ENCODE data around the gene KRTAP4-8. TPM values are rescaled to one million over a fixed set of nuclear protein-coding genes. Genes with fewer than 3 reads are reported as not detected.
"Not testable (repeated sequence)": the region's sequence is repeated elsewhere in the genome, so short reads cannot be mapped to it uniquely, and the experiment has no call there.

Gene KRTAP4-8
- total RNA-seq, 1 donor from 2014 or later = not detected

DNA sequence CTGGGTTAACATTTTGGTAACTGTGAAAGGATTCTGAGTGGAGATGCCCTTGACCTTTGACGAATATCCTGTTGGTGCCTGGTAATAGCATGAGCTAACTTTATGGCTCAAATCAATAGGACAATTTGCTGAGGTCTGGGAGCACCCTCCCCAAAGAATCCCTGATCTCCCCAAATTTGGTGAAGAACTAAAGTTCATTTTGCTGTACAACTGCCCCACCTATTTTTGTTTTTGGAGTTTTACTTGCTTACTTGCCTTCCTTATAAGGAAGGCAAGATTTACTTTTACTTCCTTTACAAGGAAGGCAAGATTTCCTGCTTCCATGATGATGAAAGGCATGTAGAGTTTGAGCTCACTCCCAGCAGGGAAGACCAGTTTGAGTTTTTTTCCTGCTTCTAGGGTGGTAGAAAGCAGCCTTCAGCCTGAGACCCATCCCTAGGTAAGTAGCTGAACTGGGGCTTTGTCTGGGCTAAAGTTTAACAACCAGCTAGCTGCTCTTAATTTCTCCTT is 10.1 kb upstream of the KRTAP4-8 start:
- TF ChIP-seq, protein P1, sequence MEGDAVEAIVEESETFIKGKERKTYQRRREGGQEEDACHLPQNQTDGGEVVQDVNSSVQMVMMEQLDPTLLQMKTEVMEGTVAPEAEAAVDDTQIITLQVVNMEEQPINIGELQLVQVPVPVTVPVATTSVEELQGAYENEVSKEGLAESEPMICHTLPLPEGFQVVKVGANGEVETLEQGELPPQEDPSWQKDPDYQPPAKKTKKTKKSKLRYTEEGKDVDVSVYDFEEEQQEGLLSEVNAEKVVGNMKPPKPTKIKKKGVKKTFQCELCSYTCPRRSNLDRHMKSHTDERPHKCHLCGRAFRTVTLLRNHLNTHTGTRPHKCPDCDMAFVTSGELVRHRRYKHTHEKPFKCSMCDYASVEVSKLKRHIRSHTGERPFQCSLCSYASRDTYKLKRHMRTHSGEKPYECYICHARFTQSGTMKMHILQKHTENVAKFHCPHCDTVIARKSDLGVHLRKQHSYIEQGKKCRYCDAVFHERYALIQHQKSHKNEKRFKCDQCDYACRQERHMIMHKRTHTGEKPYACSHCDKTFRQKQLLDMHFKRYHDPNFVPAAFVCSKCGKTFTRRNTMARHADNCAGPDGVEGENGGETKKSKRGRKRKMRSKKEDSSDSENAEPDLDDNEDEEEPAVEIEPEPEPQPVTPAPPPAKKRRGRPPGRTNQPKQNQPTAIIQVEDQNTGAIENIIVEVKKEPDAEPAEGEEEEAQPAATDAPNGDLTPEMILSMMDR (IDR thresholded peaks at IDR 0.05) = no peak
- H3K27ac Mint-ChIP-seq (ENCODE audit: unreplicated experiment) = no peak overlapping the region

DNA sequence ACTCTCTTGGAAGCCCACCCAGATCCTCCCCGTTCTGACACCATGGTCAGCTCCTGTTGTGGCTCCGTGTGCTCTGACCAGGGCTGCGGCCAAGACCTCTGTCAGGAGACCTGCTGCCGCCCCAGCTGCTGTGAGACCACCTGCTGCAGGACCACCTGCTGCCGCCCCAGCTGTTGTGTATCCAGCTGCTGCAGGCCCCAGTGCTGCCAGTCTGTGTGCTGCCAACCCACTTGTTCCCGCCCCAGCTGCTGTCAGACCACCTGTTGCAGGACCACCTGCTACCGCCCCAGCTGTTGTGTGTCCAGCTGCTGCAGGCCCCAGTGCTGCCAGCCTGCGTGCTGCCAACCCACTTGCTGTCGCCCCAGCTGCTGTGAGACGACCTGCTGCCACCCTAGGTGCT is 7.4 kb upstream of the KRTAP4-8 start, which contains the start of gene KRTAP4-9:
TSS of gene KRTAP4-9 (plus strand) at position 43 of the 400 bp plus-strand sequence. CDS start at position 43, 0 bp downstream.
- DNase-seq (ENCODE audit: low spot score); H3K9me3 Mint-ChIP-seq (ENCODE audit: low read depth); H3K27me3 Mint-ChIP-seq (ENCODE audit: low read depth); H3K4me3 Mint-ChIP-seq (ENCODE audit: unreplicated experiment); H3K36me3 Mint-ChIP-seq (ENCODE audit: low read depth): not testable (repeated sequence)
- Mint-ChIP-seq H3K4me1 (ENCODE audit: low read depth) (peaks cover 24% of the 10 kb centered on the region), H3K27ac (ENCODE audit: unreplicated experiment) (peak within 1 kb of the TSS; percentile 9)

More for the DNA sequence above, 10.1 kb upstream of the KRTAP4-8 start:
- Mint-ChIP-seq H3K4me3 (ENCODE audit: unreplicated experiment) (no peak overlapping the region), H3K27me3 (ENCODE audit: low read depth) (no peaks in the 10 kb centered on the region), H3K36me3 (ENCODE audit: low read depth) (no peaks in the 10 kb centered on the region), H3K9me3 (ENCODE audit: low read depth) (peaks cover 7% of the 10 kb centered on the region), H3K4me1 (ENCODE audit: low read depth) (peaks cover 23% of the 10 kb centered on the region)
- DNase-seq (ENCODE audit: low spot score) = no peak

DNA sequence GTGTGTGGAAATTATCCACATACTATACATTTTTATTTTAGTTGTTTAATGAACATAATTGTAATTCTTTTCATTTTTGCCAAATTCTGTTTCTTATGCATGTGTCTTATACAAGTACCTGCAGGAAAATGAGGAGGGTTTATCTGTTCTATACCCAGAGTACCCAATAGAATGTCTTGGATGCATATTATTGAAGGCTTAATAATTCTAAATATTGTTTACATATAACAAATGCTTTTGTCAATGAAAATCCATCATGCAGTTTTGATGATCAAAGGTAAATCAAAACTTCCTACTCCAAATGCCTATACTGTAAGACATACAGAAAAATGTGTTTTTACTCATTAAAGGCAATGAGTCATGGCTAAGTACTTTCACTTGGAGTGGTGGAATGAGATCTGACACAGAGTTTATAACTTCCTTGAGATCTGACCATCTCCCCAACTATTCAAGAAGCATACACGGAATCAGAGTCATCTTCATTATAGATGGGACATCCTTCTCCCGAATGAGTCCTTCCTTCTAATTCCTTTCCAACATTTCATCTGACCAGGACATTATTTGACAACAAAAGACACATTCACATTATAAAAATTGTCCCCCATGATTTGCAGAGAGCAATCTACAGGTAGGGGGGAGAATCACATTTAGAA is 6.6 kb upstream of the KRTAP4-8 start:
- not testable (repeated sequence) for H3K27me3 Mint-ChIP-seq (ENCODE audit: low read depth); H3K36me3 Mint-ChIP-seq (ENCODE audit: low read depth); DNase-seq (ENCODE audit: low spot score); H3K9me3 Mint-ChIP-seq (ENCODE audit: low read depth); H3K4me3 Mint-ChIP-seq (ENCODE audit: unreplicated experiment)
- Mint-ChIP-seq H3K27ac (ENCODE audit: unreplicated experiment) (peak overlapping the region; percentile 9), H3K4me1 (ENCODE audit: low read depth) (peaks cover 32% of the 10 kb centered on the region)

DNA sequence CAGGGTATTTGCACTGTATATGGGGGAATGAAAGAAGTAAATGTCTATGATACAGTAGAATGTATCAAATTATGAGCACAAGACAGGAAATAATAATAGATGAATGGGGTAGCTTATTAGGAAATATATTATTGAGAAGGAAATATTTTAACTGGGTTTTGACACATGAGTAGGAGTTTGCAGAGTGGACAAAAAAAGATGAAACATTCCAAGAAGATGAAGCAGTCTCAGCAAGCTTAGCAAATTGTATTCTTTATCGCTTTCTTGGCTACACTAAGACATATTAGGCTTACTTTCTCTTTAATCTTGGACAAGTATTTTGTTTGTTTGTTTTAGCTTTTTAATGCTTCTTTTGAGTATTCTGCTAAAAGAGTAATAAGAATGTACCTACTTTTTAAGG is 6.0 kb upstream of the KRTAP4-8 start:
- H3K27me3 Mint-ChIP-seq (ENCODE audit: low read depth) = no peaks in the 10 kb centered on the region
- DNase-seq (ENCODE audit: low spot score) = no peak
- no peaks in the 10 kb centered on the region for H3K36me3 Mint-ChIP-seq (ENCODE audit: low read depth)
- H3K4me3 Mint-ChIP-seq (ENCODE audit: unreplicated experiment) = no peak overlapping the region
- TF ChIP-seq, protein P1 (IDR thresholded peaks at IDR 0.05) = no peak
- H3K4me1 Mint-ChIP-seq (ENCODE audit: low read depth) = peaks cover 36% of the 10 kb centered on the region
- H3K9me3 Mint-ChIP-seq (ENCODE audit: low read depth) = no peaks in the 10 kb centered on the region
- H3K27ac Mint-ChIP-seq (ENCODE audit: unreplicated experiment) = no peak overlapping the region

DNA sequence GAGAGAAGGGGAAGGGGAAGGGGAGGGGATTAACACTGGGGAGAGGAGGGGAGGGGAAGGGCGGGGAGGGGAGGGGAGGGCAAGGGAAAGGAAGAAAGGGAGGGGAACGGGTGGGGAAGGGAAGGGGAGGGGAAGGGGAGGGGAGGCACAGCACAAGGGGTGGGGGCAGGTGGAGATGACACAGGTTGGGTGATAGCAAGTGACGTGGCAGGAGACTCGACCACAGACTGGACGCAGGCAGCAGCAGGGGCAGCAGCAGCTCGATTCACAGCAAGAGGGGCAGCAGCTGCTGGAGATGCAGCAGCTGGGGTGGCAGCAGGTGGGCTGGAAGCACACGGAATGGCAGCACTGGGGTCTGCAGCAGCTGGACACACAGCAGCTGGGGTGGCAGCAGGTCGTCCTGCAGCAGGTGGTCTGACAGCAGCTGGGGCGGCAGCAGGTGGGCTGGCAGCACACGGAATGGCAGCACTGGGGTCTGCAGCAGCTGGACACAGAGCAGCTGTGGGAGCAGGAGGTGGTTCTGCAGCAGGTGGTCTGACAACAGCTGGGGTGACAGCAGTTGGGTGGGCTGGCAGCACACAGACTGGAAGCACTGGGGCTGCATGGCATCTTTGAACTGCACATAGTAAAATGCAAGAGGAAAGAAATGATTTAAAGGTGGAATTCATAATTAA is 3.8 kb upstream of the KRTAP4-8 start, which contains the start of gene KRTAP4-16:
TSS of gene KRTAP4-16 (minus strand) at position 624 of the 674 bp plus-strand sequence. CDS start at position 624, 0 bp downstream.
- TF ChIP-seq, protein P1 (IDR thresholded peaks at IDR 0.05) = no peak
- Mint-ChIP-seq H3K27me3 (ENCODE audit: low read depth) (no peaks in the 10 kb centered on the region), H3K4me1 (ENCODE audit: low read depth) (peaks cover 48% of the 10 kb centered on the region), H3K27ac (ENCODE audit: unreplicated experiment) (no peak within 1 kb of the TSS), H3K9me3 (ENCODE audit: low read depth) (no peaks in the 10 kb centered on the region), H3K4me3 (ENCODE audit: unreplicated experiment) (no peak within 1 kb of the TSS), H3K36me3 (ENCODE audit: low read depth) (no peaks in the 10 kb centered on the region)
- DNase-seq (ENCODE audit: low spot score) = no peak

DNA sequence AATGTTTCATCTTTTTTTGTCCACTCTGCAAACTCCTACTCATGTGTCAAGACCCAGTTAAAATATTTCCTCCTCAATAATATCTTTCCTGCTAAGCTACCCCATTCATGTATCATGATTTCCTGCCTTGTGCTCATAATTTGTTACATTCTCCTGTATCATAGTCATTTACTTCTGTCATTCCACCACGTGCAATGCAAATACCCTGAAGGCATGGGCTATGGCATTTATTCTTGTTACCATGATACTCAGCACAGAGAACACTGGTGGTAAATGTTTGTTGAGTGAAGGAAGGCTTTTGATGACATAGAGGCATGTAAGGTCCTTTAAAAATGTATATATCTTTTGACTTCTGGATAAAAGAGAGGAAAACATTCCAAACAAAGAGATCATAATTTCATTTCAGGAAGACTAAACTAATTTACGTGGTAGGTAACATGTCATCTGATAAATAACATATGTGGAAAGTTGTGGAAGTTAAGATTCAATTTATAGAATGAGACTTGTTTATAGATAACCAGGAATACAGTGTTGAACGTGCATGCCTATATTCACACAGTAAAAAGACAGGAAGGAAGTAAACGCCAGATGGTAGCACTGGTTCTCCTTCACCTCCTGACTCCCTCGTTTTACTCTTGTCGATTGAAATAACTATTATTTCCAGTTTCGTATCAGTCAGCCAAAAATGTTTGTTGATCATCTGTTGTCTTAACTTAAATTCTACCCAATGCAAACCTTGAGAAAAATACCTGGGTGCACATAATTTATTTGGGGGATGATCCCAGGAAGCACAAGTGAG is 1.9 kb upstream of the KRTAP4-8 start:
- Mint-ChIP-seq H3K4me1 (ENCODE audit: low read depth) (peaks cover 41% of the 10 kb centered on the region), H3K27ac (ENCODE audit: unreplicated experiment) (peak overlapping the region; percentile 64)
- not testable (repeated sequence) for H3K36me3 Mint-ChIP-seq (ENCODE audit: low read depth); H3K4me3 Mint-ChIP-seq (ENCODE audit: unreplicated experiment); H3K9me3 Mint-ChIP-seq (ENCODE audit: low read depth); DNase-seq (ENCODE audit: low spot score); H3K27me3 Mint-ChIP-seq (ENCODE audit: low read depth)
